Panc1 (cell line): ENCODE measurements around the gene SART1.

Source experiments
- CTCF ChIP-seq: fragments of 450-650 bp; IDR thresholded peaks from 2 replicates; pipeline ENCODE4 v1.5.1; 2017; ENCODE audit warnings: mild to moderate bottlenecking
- POLR2AphosphoS5 ChIP-seq: IDR thresholded peaks from 2 replicates; pipeline ENCODE4 v1.6.1; 2012; ENCODE audit warnings: mild to moderate bottlenecking, low read depth, low read length, moderate library complexity
- REST ChIP-seq, 2 experiments: IDR thresholded peaks; 2 replicates each; pipeline ENCODE4 v1.6.1; 2011 to 2012; ENCODE audit warnings: low read depth in 2 of 2, control low read depth in 1 of 2, low read length in 1 of 2, mild to moderate bottlenecking in 1 of 2, moderate library complexity in 1 of 2; ENCODE audit not compliant: insufficient read depth in 1 of 2
- SIN3A ChIP-seq: IDR thresholded peaks from 2 replicates; pipeline ENCODE4 v1.6.1; 2012; ENCODE audit warnings: low read depth, mild to moderate bottlenecking, low read length, moderate library complexity, borderline replicate concordance; ENCODE audit not compliant: insufficient read depth

DNA sequence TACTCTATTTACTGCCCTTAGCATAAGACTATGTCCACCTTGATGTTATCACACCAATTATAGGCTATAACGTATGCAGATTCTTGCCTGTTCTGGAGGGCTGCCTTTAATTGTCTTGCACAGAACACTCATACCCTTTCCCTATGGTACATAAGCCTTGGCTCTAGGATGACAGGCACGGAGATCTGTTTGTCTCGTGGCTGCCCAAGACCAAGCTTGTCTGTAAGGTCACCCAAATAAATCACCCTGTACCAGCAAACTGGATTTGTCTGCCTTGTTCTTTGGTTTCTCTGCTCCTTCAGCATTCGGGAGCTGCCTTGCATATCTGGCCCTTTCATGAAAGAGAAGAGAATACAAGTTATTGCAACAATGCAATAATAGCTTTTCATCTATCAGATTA is 23.8 kb upstream of the SART1 start:
- TF ChIP-seq CTCF (no peak), REST (IDR thresholded peaks at IDR 0.05; ENCODE audit: insufficient read depth in 1 of 2, low read depth in 2 of 2, low read length in 1 of 2) (no peak), SIN3A (no peak), POLR2AphosphoS5 (no peak)
